Left ventricle myocardium inferior (tissue), 1 donor: ENCODE measurements around the gene ANKRD22. TPM values are rescaled to one million over a fixed set of nuclear protein-coding genes. Genes with fewer than 3 reads are reported as not detected.

Experiments used
- DNase-seq: peaks from one replicate; pipeline ENCODE4 v3.0.0-alpha.2; 2020
- H3K27ac ChIP-seq: fragments of 200-600 bp; replicated peaks from 2 replicates; pipeline ENCODE4 v1.8.0; 2021
- H3K27me3 ChIP-seq: fragments of 200-600 bp; 2 replicates; pipeline ENCODE4 v1.8.0; 2021; ENCODE audit warnings: low read depth
- H3K36me3 ChIP-seq: fragments of 200-600 bp; 2 replicates; pipeline ENCODE4 v1.8.0; 2021
- H3K4me1 ChIP-seq: fragments of 200-600 bp; 2 replicates; pipeline ENCODE4 v1.8.0; 2021
- H3K4me3 ChIP-seq: fragments of 200-600 bp; 2 replicates; pipeline ENCODE4 v1.8.0; 2021; ENCODE audit warnings: mild to moderate bottlenecking, moderate library complexity
- H3K9me3 ChIP-seq: fragments of 200-600 bp; replicated peaks from 2 replicates; pipeline ENCODE4 v1.8.0; 2021
- intact Hi-C: fragments of 100-400 bp; cut with micrococcal nuclease; formaldehyde crosslinking; loops from one replicate; pipeline ENCODE4 v1.11.0; 2022
- total RNA-seq: library from RNA; stranded (reverse); fragmentation: NEBNext Ultra II Directional; extraction: Animal tissue kit (Norgen Biotek cat#: 25700); gene quantifications from one replicate; pipeline ENCODE4 v1.2.1, GENCODE V29; 2021
- TF ChIP-seq, protein P1 (sequence below): fragments of 200-600 bp; IDR thresholded peaks from 2 replicates; pipeline ENCODE4 v1.8.0; 2021; ENCODE audit warnings: antibody characterized with exemption, mild to moderate bottlenecking, borderline replicate concordance
- donor health status: DM: no; HTN: yes; CAD: no; lungs with severe emphysema.

The ANKRD22 gene
- total RNA-seq, 1 donor from 2014 or later: not detected

DNA sequence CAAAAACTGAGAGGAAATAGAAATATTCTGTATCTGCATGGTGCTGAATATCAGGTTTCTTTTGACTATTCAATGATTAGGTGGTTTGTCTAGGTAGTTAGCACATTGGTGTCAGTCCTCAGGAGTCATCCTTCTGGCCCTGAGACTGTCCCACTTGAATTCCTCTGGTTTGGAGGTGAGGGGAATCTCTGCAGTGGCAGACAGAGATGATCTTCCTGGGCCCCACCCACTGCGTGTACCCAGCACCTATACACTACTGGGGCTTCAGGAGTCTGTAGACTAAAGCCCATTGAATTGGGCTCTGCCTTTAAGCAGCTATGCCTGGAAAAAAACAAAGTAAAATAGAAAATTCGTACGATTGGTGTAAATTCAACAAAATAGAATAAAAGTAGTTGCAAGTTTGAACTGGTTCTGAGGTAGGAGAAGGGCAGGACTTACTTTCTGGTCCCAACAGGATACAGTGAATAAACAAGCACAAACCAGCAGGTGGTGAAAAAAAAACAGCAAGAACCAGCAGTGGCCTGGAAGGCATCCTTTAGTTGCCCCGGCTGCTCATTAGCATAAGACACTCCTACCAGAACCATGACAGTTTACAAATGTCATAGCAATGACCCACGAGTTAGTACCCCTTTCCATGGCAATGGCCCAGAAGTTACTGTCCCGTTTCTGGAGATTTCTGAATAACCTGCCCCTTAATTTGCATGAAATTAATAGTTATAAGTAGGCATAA lies 47.4 kb downstream of the ANKRD22 start:
- DNase-seq: no peak
- Histone ChIP-seq H3K4me3 (no peak overlapping the region), H3K4me1 (no peaks in the 10 kb centered on the region), H3K27me3 (peaks cover 9% of the 10 kb centered on the region), H3K36me3 (no peaks in the 10 kb centered on the region), H3K9me3 (no peaks in the 10 kb centered on the region), H3K27ac (no peak overlapping the region)
- intact Hi-C loops: no loop called here
- TF ChIP-seq, protein P1, sequence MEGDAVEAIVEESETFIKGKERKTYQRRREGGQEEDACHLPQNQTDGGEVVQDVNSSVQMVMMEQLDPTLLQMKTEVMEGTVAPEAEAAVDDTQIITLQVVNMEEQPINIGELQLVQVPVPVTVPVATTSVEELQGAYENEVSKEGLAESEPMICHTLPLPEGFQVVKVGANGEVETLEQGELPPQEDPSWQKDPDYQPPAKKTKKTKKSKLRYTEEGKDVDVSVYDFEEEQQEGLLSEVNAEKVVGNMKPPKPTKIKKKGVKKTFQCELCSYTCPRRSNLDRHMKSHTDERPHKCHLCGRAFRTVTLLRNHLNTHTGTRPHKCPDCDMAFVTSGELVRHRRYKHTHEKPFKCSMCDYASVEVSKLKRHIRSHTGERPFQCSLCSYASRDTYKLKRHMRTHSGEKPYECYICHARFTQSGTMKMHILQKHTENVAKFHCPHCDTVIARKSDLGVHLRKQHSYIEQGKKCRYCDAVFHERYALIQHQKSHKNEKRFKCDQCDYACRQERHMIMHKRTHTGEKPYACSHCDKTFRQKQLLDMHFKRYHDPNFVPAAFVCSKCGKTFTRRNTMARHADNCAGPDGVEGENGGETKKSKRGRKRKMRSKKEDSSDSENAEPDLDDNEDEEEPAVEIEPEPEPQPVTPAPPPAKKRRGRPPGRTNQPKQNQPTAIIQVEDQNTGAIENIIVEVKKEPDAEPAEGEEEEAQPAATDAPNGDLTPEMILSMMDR: no peak

DNA sequence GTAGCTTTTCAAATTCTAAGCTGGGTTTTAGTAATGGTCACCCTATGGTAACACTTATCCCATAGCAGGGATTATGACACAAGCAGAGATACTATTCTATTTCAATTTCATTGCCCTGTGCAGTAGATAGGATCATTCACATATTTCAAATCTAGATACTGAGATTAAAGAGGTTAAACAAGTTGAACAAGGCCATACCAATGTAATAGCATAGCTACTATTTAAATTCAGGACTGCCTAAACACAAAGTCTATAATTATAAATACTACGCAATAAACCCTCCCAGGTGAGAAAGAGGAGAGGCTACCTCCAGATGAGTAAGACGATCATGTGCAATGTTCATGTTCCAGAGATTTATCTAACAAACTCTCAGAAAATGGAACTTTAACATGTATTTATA lies 48.0 kb downstream of the ANKRD22 start:
- TF ChIP-seq, protein P1: no peak

DNA sequence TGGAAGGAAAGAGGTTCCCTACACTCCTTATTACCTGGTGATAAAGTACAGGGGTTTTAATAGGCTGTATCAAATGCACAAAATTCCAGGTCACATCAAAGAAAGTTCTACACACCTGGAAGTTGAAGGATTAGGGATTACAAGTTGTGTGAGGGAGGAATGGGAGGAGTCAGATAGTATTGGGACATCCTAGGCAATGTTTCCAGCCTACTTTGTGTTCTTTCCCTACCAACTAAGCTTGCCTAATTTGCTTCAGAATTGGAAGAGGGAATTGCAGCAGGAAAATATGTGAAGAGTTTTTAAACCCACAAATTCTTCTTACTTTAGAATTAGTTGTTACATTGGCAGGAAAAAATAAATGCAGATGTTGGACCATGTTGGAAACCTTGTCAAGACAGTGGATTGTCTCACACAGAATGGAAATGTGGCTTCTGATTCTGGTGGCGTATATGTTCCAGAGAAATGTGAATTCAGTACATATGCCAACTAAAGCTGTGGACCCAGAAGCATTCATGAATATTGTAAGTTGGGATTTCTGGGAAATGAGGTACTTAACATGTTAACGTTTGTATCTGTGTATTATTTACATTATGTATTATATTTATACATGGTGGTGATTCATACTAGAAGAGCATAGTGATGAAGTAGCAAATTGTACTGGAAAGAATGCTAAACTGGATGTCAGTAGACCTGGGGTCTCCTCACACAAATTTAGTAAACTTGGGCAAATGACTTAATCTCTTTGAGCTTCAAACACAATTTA lies 48.9 kb downstream of the ANKRD22 start, which contains the start of gene LIPM:
LIPM (plus strand) TSS at position 208 of the 763 bp plus-strand sequence; CDS start at position 375, 167 bp downstream.
- Histone ChIP-seq H3K27ac (no peak within 1 kb of the TSS), H3K27me3 (peaks cover 9% of the 10 kb centered on the region), H3K36me3 (no peaks in the 10 kb centered on the region), H3K4me3 (no peak within 1 kb of the TSS), H3K9me3 (no peaks in the 10 kb centered on the region), H3K4me1 (no peaks in the 10 kb centered on the region)
- TF ChIP-seq, protein P1: no peak
- no peak for DNase-seq
- intact Hi-C loops: no loop called here

More for the DNA sequence above, 48.0 kb downstream of the ANKRD22 start:
- H3K27ac ChIP-seq: no peak overlapping the region
- H3K36me3 ChIP-seq: no peaks in the 10 kb centered on the region
- H3K4me1 ChIP-seq: no peaks in the 10 kb centered on the region
- peaks cover 9% of the 10 kb centered on the region for H3K27me3 ChIP-seq
- H3K4me3 ChIP-seq: no peak overlapping the region
- H3K9me3 ChIP-seq: no peaks in the 10 kb centered on the region
- no peak for DNase-seq
- intact Hi-C loops: no loop called here

DNA sequence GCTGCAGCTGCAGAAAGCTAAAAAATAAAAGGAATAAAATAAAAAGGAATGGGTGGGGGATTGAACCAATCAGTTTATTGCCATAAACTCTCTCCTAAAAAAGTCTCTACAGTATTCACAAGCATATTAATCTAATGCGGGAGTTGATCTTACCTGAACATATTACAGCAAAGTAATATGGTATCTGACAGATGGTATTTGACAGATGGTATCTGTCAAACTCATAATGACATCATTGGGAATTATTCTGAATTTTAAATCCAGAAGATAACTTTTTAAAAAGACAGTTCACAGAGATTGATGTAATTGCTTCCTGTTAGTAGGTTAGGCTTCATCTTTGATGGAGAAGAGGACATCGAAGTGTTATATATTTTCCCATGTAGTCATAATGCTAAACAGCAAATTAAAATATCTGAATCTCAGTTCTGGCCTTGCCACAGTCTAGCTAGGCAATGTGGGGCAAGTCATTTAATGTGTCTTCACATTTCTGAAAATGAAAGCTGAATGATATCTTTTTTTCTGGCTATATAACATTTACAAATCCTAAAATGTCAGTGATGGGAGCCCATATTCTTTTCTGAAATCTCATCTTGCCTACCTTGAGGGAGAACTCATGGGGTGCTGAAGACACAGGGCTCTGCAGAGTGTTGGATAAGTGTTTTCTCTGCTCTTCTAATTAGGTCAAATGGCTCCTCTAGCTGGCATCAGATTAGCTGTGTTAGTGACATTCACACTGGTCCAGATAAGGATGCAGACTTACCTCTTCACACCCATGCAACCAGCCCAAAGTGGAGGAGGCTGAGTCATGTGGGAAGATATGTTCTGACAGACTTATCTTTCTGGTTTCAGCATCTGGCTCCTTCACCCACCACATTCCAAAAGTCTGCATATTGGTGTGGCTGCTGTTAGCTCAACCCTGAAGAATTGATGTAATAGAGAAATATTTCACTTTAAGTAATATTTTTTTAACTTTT lies 51.2 kb downstream of the ANKRD22 start:
- Histone ChIP-seq H3K4me1 (no peaks in the 10 kb centered on the region), H3K27ac (no peak overlapping the region), H3K27me3 (peaks cover 17% of the 10 kb centered on the region), H3K9me3 (no peaks in the 10 kb centered on the region), H3K36me3 (no peaks in the 10 kb centered on the region), H3K4me3 (no peak overlapping the region)
- no peak for DNase-seq
- TF ChIP-seq, protein P1: no peak
- intact Hi-C loops: no loop called here

DNA sequence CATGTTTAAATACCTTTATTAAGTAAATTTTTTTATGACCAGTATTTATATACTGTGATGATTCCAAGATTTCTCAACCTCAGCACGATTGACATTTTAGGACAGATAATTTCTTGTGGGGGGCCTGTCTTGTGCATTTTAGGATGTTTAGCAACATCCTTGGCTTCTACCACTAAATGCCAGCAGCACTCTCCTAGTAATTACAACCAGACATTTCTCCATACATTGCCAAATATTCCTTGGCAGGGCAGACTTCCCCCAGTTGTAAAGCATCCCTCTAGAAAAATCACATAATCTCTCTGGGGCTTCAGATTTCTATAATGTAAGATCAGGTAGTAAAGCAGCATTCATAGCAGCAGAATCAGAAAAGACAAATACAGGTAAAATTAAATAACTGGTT lies 56.9 kb downstream of the ANKRD22 start:
- TF ChIP-seq, protein P1: no peak
- intact Hi-C loops: no loop called here
- H3K27me3 ChIP-seq: peaks cover 9% of the 10 kb centered on the region

More for the DNA sequence above, 56.9 kb downstream of the ANKRD22 start:
- no peak overlapping the region for H3K27ac ChIP-seq
- H3K4me1 ChIP-seq: no peaks in the 10 kb centered on the region
- H3K9me3 ChIP-seq: no peaks in the 10 kb centered on the region
- DNase-seq: no peak
- no peak overlapping the region for H3K4me3 ChIP-seq
- no peaks in the 10 kb centered on the region for H3K36me3 ChIP-seq
